B cell (primary cell): ENCODE measurements around the gene SLC35G1. TPM values are rescaled to one million over a fixed set of nuclear protein-coding genes. Genes with fewer than 3 reads are reported as not detected.
A peak's percentile ranks its signal among the peaks of the same experiment; 100 is the strongest.

ENCODE experiments used
- ATAC-seq: fragments of 200-7000 bp; cut with Tn5 transposase; one replicate; pipeline ENCODE4 v1.10.0; 2021; ENCODE audit warnings: low read depth, mild to moderate bottlenecking, moderate number of reproducible peaks, moderate library complexity
- CTCF ChIA-PET: fragments of 350-600 bp; sonication (Branson Sonifier 250); formaldehyde crosslinking; loops from one replicate; lab custom pipeline; 2021; ENCODE audit warnings: antibody characterized with exemption, inconsistent platforms; lab: Charles Lee
- POLR2A ChIA-PET: fragments of 350-600 bp; sonication (Branson Sonifier 250); formaldehyde crosslinking; loops from one replicate; lab custom pipeline; 2021; ENCODE audit warnings: antibody characterized with exemption; lab: Charles Lee
- DNase-seq: peaks from one replicate; pipeline ENCODE4 v3.0.0; 2013
- H2AFZ ChIP-seq: 2 replicates; pipeline ENCODE4 v1.6.1; 2012; ENCODE audit warnings: mild to moderate bottlenecking, low read depth, low read length; ENCODE audit not compliant: insufficient read depth, poor library complexity, severe bottlenecking
- H3K27ac ChIP-seq, 2 donors: 1 replicate in 1 of 2; 2 replicates in 1 of 2; pipeline ENCODE4 v1.5.1; 2012 to 2013; ENCODE audit warnings: low read length in 2 of 2, mild to moderate bottlenecking in 2 of 2, moderate library complexity in 1 of 2
- H3K27me3 ChIP-seq, 4 experiments: fragments of 200-600 bp in 1 of 4; sonication (generic) in 1 of 4; replicated peaks in 1 of 4; 1 replicate in 2 of 4; 2 replicates in 2 of 4; pipeline versions ENCODE4 v1.6.1 to v1.7.0; 2013 to 2016; ENCODE audit warnings: low read length in 3 of 4, mild to moderate bottlenecking in 2 of 4, mixed read lengths in 1 of 4, moderate library complexity in 1 of 4; ENCODE audit not compliant: insufficient read depth in 4 of 4, control insufficient read depth in 3 of 4; ENCODE audit errors: control extremely low read depth in 1 of 4
- H3K36me3 ChIP-seq, 2 experiments: replicated peaks in 1 of 2; 1 replicate in 1 of 2; 2 replicates in 1 of 2; pipeline versions ENCODE4 v1.6.1 to v1.7.1; 2013; ENCODE audit warnings: low read length in 1 of 2; ENCODE audit not compliant: insufficient read depth in 2 of 2, control insufficient read depth in 1 of 2; ENCODE audit errors: control extremely low read depth in 1 of 2, extremely low read depth in 1 of 2
- H3K4me1 ChIP-seq, 2 donors: fragments of 200-600 bp in 1 of 2; sonication (generic) in 1 of 2; 1 replicate in 1 of 2; 2 replicates in 1 of 2; pipeline versions ENCODE4 v1.5.1 to v1.6.1; 2013 to 2017; ENCODE audit warnings: low read length in 2 of 2; ENCODE audit not compliant: control insufficient read depth in 2 of 2, insufficient read depth in 2 of 2
- H3K4me2 ChIP-seq: replicated peaks from 2 replicates; pipeline ENCODE3; 2012; ENCODE audit warnings: mild to moderate bottlenecking, low read depth, low read length; ENCODE audit not compliant: poor library complexity, severe bottlenecking
- H3K4me3 ChIP-seq, 5 experiments: fragments of 200-600 bp in 1 of 5; sonication (generic) in 1 of 5; 1 replicate in 3 of 5; 2 replicates in 2 of 5; pipeline versions ENCODE4 v1.5.1 to v1.7.0; 2011 to 2016; ENCODE audit warnings: low read length in 4 of 5, mild to moderate bottlenecking in 4 of 5, low read depth in 2 of 5, control low read depth in 1 of 5, moderate library complexity in 1 of 5; ENCODE audit not compliant: insufficient read depth in 1 of 5; ENCODE audit errors: control extremely low read depth in 1 of 5, extremely low read depth in 1 of 5
- H3K79me2 ChIP-seq: fragments of 200-600 bp; sonication (generic); one replicate; pipeline ENCODE4 v1.6.0; 2016; ENCODE audit warnings: low read length; ENCODE audit not compliant: control insufficient read depth, insufficient read depth
- H3K9ac ChIP-seq: fragments of 200-600 bp; sonication (generic); 2 replicates; pipeline ENCODE4 v1.6.1; 2017; ENCODE audit warnings: mild to moderate bottlenecking, low read length, moderate library complexity
- H3K9me3 ChIP-seq, 3 donors: one replicate each; pipeline versions ENCODE4 v1.6.1 to v1.7.1; 2013; ENCODE audit warnings: low read length in 2 of 3; ENCODE audit not compliant: control insufficient read depth in 2 of 3, insufficient read depth in 1 of 3; ENCODE audit errors: control extremely low read depth in 1 of 3
- H4K20me1 ChIP-seq: 2 replicates; pipeline ENCODE4 v1.6.0; 2012; ENCODE audit warnings: mild to moderate bottlenecking, low read length; ENCODE audit not compliant: insufficient read depth, control insufficient read depth, poor library complexity, severe bottlenecking
- H3K27ac Mint-ChIP-seq: one replicate; pipeline ENCODE4 v1.8.0; 2021; ENCODE audit warnings: mixed read lengths
- H3K27me3 Mint-ChIP-seq: one replicate; pipeline ENCODE4 v1.8.0; 2021; ENCODE audit warnings: mixed read lengths
- H3K4me1 Mint-ChIP-seq: one replicate; pipeline ENCODE4 v1.8.0; 2021; ENCODE audit warnings: mixed read lengths
- H3K4me3 Mint-ChIP-seq: one replicate; pipeline ENCODE4 v1.8.0; 2021; ENCODE audit warnings: mixed read lengths
- H3K9me3 Mint-ChIP-seq: one replicate; pipeline ENCODE4 v1.8.0; 2022; ENCODE audit warnings: mixed read lengths; ENCODE audit not compliant: insufficient read depth
- EZH2 ChIP-seq: IDR thresholded peaks from 2 replicates; pipeline ENCODE4 v1.6.1; 2012; ENCODE audit warnings: borderline replicate concordance, low read depth, mild to moderate bottlenecking, moderate library complexity, low read length; ENCODE audit not compliant: insufficient read depth, poor library complexity, severe bottlenecking
- WGBS: methylation state at CpG from one replicate; pipeline ENCODE4 v1.1.5; 2013; ENCODE audit warnings: missing lambda C conversion rate; ENCODE audit not compliant: insufficient coverage; 5-methylcytosine and 5-hydroxymethylcytosine counted together
- intact Hi-C: fragments of 100-400 bp; cut with micrococcal nuclease; formaldehyde crosslinking; loops from one replicate; pipeline ENCODE4 v1.10.0; 2022
- polyA plus RNA-seq: library from polyadenylated mRNA; depleted of rRNA; stranded (reverse); fragments of >200 nt; gene quantifications from 2 replicates; pipeline ENCODE4 v1.2.3, GENCODE V29; 2012
- total RNA-seq, 2 donors: library from RNA; stranded (reverse); fragments of 120-200 nt in 1 of 2; gene quantifications; 1 replicate in 1 of 2; 2 replicates in 1 of 2; pipeline versions ENCODE4 v1.2.3 to v1.2.4, GENCODE V29; 2013 to 2022
- TF ChIP-seq, protein P1 (sequence below): fragments of 200-600 bp; IDR thresholded peaks from one replicate; pipeline ENCODE4 v1.8.0; 2022; ENCODE audit warnings: antibody characterized with exemption, mild to moderate bottlenecking

SLC35G1 gene
- total and polyA plus RNA-seq, 2 donors (not counting 1 experiment from before 2014, with no cell fraction given): 1.7 to 2.6 TPM

DNA sequence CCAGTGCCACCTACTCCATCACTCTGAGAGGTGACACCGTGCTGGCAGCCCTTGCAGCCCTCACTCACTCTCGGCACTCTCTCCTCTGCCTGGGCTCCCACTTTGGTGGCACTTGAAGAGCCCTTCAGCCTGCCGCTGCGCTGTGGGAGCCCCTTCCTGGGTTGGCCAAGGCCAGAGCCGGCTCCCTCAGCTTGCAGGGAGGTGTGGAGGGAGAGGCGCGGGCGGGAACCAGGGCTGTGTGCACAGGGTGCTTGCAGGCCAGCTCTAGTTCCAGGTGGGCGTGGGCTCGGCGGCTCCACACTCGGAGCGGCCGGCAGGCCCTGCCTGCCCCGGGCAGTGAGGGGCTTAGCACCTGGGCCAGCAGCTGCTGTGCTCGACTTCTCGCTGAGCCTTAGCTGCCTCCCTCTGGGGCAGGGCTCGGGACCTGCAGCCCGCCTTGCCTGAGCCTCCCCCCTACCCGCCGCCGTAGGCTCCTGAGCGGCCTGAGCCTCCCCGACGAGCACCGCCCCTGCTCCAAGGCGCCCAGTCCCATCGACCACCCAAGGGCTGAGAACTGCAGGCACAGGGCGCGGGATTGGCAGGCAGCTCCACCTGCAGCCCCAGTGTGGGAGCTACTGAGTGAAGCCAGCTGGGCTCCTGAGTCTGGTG lies 48.7 kb upstream of the SLC35G1 start:
- no peaks in the 10 kb centered on the region for H3K79me2 ChIP-seq
- ChIA-PET CTCF (no interaction called here), POLR2A (interaction anchor here (0.7 kb wide), 1 partner anchor 1163 kb away, joined by 3 read pairs; no protein-coding TSS in a partner anchor)
- Mint-ChIP-seq H3K9me3 (no peaks in the 10 kb centered on the region), H3K27ac (peak overlapping the region; percentile 41), H3K27me3 (peaks cover 28% of the 10 kb centered on the region), H3K4me3 (no peak overlapping the region), H3K4me1 (no peaks in the 10 kb centered on the region)
- H3K36me3 ChIP-seq: no peaks in the 10 kb centered on the region
- no peaks in the 10 kb centered on the region for H3K4me1 ChIP-seq
- TF ChIP-seq EZH2: no peak
- TF ChIP-seq, protein P1, sequence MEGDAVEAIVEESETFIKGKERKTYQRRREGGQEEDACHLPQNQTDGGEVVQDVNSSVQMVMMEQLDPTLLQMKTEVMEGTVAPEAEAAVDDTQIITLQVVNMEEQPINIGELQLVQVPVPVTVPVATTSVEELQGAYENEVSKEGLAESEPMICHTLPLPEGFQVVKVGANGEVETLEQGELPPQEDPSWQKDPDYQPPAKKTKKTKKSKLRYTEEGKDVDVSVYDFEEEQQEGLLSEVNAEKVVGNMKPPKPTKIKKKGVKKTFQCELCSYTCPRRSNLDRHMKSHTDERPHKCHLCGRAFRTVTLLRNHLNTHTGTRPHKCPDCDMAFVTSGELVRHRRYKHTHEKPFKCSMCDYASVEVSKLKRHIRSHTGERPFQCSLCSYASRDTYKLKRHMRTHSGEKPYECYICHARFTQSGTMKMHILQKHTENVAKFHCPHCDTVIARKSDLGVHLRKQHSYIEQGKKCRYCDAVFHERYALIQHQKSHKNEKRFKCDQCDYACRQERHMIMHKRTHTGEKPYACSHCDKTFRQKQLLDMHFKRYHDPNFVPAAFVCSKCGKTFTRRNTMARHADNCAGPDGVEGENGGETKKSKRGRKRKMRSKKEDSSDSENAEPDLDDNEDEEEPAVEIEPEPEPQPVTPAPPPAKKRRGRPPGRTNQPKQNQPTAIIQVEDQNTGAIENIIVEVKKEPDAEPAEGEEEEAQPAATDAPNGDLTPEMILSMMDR: no peak
- 96% methylated on average over 26 of the region's 30 CpGs for WGBS
- H4K20me1 ChIP-seq: no peaks in the 10 kb centered on the region
- H3K4me3 ChIP-seq: no peak overlapping the region
- H3K9me3 ChIP-seq: peaks cover 0 to 2% (median 0%) of the 10 kb centered on the region in 3 donors
- intact Hi-C loops: no loop called here
- H3K27me3 ChIP-seq: peaks cover 0 to 5% (median 0%) of the 10 kb centered on the region in 4 experiments
- H3K27ac ChIP-seq: no peak overlapping the region
- H3K9ac ChIP-seq: no peak overlapping the region
- DNase-seq (no peak), ATAC-seq (no peak)
- H2AFZ ChIP-seq: no peak overlapping the region
- no peak overlapping the region for H3K4me2 ChIP-seq

- no peaks in the 10 kb centered on the region for H3K9me3 Mint-ChIP-seq
- TF ChIP-seq, protein P1: no peak
- TF ChIP-seq EZH2: no peak
- no peaks in the 10 kb centered on the region for H3K4me1 ChIP-seq
- CTCF ChIA-PET: no interaction called here
- no peak overlapping the region for H3K27ac ChIP-seq
- H2AFZ ChIP-seq: no peak overlapping the region
- no peak overlapping the region for H3K4me3 Mint-ChIP-seq
- DNase-seq (no peak), ATAC-seq (no peak)
- peaks cover 6% of the 10 kb centered on the region for H3K27me3 Mint-ChIP-seq
- POLR2A ChIA-PET: no interaction called here
- H3K4me1 Mint-ChIP-seq: no peaks in the 10 kb centered on the region
- H4K20me1 ChIP-seq: no peaks in the 10 kb centered on the region
- no peak overlapping the region for H3K4me2 ChIP-seq
- no peaks in the 10 kb centered on the region for H3K27me3 ChIP-seq
- intact Hi-C loops: no loop called here
- 100% methylated on average over 4 of the region's 4 CpGs for WGBS
- no peaks in the 10 kb centered on the region for H3K36me3 ChIP-seq
- H3K79me2 ChIP-seq: no peaks in the 10 kb centered on the region
- H3K4me3 ChIP-seq: no peak overlapping the region
- peaks cover 0 to 2% (median 0%) of the 10 kb centered on the region in 3 donors for H3K9me3 ChIP-seq
- no peak overlapping the region for H3K9ac ChIP-seq
- H3K27ac Mint-ChIP-seq: no peak overlapping the region
These were observed 44.2 kb upstream of the SLC35G1 start for GRCh38 chr10:93849593-93849992.
